Glomerular endothelial cell (primary cell): ENCODE measurements around the gene BMERB1. TPM values are rescaled to one million over a fixed set of nuclear protein-coding genes. Genes with fewer than 3 reads are reported as not detected.
"Not testable (repeated sequence)": the region's sequence is repeated elsewhere in the genome, so short reads cannot be mapped to it uniquely, and the experiment has no call there.

ENCODE experiments used
- DNase-seq: peaks from one replicate; pipeline ENCODE4 v3.0.0-alpha.2; 2011; ENCODE audit warnings: low read depth, low spot score; ENCODE audit errors: extremely low read depth
- total RNA-seq: library from RNA; depleted of rRNA; stranded (reverse); fragments of >200 nt; gene quantifications from 2 replicates; pipeline ENCODE4 v1.2.3, GENCODE V29; 2015

BMERB1 gene
- total RNA-seq, 1 donor from 2014 or later, result 48.1 TPM

- no peak for DNase-seq
Measured at GRCh38 chr16:15548482-15548891, 114.1 kb downstream of the BMERB1 start.

GRCh38 chr16:15552507-15552906 lies 118.1 kb downstream of the BMERB1 start:
- DNase-seq, result no peak

DNA sequence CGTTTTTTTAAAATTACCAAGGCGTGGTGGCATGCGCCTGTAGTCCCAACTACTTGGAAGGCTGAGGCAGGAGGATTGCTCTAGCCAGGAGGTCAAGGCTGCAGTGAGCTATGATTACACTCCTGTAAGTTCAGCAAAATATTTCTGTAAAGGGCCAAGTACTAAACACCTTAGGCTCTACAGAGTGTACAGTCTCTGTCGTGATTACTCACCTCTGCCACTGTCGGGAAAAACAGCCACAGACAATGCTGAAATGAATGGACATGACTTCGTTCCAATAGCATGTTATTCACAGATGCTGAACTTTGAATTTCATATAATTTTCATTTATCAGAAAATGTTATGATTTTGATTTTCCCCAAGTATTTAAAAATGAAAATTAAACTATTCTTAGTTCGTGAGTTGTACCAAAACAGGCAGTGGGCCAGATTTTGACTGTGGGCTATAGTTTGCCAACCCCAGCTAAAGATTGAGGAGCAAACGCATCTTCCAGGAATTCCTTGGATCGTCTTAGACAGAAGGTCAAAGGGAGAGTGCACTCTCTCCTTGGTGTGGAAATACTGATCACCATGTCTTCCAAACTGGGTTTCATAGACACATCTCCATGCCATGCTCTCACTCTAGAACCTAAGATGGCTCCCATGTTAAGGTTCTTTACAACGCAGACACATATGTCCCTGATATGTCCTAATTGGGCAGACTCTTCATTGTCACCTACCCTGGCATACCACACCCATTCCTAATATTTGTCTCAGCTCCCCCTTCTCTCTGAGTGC lies 119.1 kb downstream of the BMERB1 start:
- DNase-seq, result no peak

DNA sequence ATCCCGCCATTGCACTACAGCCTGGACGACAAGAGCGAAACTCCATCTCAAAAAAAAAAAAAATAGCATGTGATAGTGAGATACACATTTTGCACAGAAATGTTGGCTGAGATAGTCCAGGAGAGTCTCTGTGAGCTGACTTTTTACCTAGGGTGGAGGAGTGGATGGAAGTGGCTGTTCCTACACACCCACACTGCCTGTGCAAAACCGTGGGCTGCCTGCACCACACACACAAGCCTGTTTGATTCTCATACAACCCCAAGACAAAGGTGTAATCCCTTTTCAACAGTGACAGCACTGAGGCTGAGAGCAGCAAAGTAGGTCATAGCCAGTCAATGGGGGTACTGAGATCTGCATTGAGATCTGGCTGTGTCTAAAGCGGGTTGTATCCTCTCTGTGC lies 121.7 kb downstream of the BMERB1 start:
- DNase-seq, result no peak

DNA sequence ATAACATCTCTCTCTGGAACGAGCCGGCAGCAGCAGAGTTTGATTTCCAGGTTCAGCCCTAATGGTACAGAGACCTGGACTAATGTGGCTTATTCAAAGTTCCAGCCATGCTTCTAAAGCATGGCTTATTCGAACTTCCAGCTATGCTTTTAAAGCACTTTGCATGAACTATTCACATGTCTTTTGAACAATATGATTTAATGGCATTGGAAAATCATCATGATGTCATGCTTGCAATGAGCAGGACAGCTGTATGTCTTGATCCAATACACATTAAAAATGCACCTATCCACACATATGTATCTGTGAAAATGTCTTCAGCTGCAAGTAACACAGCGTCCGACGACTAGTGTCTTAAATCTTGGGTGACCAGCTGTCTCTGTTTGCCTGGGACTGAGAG lies 122.9 kb downstream of the BMERB1 start:
- DNase-seq, result no peak

GRCh38 chr16:15559176-15559575 lies 124.8 kb downstream of the BMERB1 start:
- no peak for DNase-seq

DNA sequence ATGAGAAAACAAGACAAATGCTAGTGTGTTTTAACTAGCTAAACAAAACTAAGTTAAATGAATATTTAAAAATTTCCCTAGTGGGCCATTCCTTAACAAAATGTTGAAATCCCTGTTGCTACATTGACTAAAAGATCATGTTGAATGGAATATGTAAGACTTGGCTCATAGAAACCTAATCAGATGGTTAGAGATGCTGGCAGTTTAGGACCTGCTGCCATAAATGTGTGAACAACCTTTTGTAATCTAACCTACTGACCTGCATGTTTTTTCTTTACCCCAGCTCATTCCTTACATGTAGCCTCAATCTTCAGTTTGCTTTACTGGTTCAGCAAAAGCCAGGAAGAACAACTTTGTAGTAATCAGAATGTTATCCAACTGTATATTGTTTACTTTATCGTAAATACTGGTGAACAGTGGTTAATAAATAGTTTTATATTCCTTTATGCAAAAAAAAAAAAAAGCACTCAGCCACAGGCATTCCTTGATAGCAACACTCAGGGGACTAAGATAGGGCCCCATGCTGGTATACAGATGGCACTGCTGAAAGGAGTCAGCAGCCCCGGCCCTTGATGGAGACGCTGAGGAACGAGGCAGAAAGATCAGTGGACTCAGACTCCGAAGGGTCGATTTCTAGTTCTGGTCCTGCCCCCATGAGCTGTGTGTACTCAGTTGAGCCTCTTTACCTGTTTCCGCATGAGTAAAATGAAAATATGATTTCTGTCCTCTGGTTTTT lies 130.4 kb downstream of the BMERB1 start:
- no peak for DNase-seq

DNA sequence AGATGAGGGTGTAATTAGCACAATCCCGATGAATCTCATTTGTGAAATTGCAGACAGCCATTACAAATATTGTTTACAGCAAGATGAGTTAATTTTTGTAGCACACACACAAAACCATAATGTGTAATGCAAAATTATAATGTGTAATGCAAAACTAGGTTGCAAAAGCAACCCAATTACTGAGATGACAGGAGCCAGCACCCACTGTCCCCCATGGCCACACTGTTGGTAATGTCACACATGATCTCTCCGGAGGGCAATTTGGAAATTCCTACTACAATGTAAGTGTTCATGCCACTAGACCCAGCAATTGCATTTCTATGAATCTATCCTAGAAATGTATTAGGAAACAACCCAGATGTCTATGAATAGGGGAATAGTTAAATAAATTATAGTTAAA lies 131.7 kb downstream of the BMERB1 start:
- no peak for DNase-seq

GRCh38 chr16:15567823-15568222 lies 133.4 kb downstream of the BMERB1 start:
- DNase-seq, result no peak

DNA sequence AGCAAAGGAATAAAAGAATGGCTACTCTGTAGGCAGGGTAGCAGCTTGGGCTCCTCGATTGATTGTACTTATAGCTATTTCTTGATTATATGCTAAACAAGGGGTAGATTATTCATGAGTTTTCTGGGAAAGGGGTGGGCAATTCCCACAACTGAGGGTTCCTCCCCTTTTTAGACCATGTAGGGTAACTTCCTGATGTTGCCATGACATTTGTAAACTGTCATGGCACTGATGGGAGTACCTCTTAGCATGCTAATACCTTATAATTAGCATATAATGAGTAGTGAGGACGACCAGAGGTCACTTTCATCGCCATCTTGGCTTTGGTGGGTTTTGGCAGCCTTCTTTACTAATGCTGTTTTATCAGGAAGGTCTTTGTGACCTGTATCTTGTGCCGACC lies 136.3 kb downstream of the BMERB1 start:
- not testable (repeated sequence) for DNase-seq

- DNase-seq, result no peak
Measured at GRCh38 chr16:15571557-15571956, 137.2 kb downstream of the BMERB1 start.

DNA sequence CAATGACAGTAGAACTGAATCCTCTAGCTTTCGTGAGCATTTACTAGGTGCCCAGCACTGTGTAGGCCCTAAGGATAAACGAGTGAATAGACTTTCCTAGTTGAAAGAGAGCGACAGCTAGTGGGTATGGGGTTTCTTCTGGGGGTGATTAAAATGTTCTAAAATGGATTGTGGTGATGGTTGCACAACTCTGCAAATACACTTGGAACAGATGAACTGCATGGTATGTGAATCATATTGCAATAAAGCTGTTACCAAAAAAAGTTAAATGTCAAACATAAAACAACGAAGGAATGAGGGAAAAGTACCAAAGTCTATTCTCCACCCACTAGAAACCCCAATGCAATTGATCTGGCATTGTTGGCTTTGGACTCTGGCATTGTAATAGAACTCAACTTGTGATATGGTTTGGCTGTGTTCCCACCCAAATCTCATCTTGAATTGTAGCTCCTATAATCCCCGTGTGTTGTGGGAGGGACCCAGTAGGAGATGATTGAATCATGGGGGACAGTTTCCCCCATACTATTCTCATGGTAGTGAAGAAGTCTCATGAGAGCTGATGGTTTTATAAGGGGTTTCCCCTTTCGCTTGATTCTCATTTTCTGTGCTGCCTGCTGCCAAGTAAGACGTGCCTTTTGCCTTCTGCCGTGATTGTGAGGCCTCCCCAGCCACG lies 138.1 kb downstream of the BMERB1 start:
- no peak for DNase-seq

- DNase-seq, result no peak
Measured at GRCh38 chr16:15573274-15573895, 139.0 kb downstream of the BMERB1 start.

DNA sequence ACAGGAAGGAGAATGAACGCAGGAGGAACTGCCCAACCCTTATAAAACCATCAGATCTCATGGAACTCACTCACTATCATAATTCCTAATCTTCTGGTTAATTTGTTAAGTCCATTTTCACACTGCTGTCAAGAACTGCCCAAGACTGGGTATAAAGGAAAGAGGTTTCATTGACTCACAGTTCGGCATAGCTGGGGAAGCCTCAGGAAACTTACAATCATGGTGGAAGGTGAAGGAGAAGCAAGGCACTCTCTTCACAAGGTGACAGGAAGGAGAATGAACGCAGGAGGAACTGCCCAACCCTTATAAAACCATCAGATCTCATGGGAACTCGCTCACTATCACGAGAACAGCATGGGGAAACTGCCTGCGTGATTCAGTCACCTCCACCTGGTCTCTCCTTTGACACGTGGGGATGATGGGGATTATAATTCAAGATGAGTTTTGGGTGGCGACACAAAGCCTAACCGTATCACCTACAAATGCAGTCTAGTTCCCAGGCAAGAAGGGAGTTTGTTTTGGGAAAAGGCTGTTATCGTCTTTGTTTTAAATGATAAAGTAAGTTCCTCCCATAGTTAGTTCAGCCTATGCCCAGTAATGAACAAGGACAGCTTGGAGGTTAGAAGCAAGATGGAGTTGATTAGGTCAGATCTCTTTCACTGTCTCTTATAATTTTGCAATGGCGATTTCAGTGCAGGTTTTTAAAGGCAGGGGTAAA lies 139.7 kb downstream of the BMERB1 start:
- not testable (repeated sequence) for DNase-seq

DNA sequence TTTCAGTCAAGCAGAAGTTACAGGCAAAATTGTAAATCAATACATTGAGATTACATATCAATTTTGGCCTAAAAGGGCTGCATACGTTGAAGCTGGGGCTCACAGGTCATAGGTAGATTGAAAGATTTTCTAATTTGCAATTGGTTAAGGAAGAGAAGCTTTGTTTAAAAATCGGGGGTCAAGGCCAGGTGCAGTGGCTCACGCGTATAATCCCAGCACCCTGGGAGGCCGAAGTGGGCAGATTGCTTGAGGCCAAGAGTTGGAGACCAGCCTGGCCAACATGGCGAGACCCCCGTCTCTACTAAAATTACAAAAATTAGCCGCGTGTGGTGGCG lies 140.2 kb downstream of the BMERB1 start:
- DNase-seq, result no peak

DNA sequence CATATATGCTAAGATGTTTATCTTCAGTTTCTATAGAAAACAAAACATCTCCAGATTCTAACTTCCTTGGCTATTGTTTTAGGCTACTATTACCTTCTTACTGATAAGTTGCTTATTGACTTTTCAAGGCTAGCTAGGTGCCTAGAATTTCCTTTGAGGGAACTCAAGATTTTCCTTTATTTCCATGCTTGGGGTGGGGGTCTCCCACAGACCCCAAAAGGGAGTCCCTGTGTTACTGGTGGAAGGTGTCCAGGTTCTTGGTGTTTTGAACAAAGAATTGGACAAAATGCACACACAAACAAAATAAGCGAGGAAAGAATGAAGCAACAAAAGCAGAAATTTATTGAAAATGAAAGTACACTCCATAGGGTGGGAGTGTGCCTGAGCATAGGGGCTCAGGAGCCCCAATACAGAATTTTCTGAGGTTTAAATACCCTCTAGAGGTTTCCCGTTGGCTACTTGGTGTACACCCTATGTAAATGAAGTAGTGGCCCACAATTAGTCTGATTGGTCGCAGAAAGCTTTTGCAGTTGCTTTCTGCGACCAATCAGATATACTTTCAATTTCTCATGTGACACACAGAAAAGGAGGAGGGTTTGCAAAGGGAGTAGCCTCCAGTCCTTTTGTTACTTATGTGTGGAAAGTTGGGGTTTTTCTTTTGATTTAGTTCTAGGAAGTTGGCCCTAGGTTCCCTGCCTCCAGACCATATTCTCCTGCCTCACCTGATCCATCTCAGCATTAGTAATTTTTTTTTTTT lies 141.1 kb downstream of the BMERB1 start:
- DNase-seq, result no peak

GRCh38 chr16:15576960-15577958 lies 142.9 kb downstream of the BMERB1 start:
- no peak for DNase-seq

DNA sequence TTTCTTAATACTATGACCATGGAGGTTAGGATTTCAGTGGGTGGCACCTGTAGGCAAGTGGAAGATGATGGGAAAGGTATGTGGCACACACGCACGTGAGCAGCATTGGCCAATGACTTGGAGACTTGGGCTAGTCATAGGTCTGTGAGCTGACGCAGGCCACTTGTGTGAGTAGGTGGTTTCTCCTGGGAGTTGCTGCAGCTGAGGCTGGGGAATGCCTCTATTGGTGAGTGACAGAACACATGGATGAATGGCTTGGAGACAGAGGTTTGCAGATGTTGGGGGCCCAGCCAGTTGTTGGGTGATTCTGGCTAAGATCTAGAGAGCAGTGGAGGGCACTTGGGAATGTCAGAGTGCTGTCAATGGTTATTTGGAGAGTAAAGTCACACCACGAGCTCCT lies 144.4 kb downstream of the BMERB1 start:
- no peak for DNase-seq
